WI38 (cell line): ENCODE measurements around the gene ZNF462.

Experiments used
- H3K4me3 ChIP-seq: 2 replicates; pipeline ENCODE4 v1.5.1; 2011; ENCODE audit warnings: low read depth, mild to moderate bottlenecking, control low read depth, low read length
- TF ChIP-seq, protein P1 (sequence below): IDR thresholded peaks from 2 replicates; pipeline ENCODE4 v1.5.1; 2012; ENCODE audit warnings: low read depth, mild to moderate bottlenecking, control low read depth, low read length

Gene ZNF462

DNA sequence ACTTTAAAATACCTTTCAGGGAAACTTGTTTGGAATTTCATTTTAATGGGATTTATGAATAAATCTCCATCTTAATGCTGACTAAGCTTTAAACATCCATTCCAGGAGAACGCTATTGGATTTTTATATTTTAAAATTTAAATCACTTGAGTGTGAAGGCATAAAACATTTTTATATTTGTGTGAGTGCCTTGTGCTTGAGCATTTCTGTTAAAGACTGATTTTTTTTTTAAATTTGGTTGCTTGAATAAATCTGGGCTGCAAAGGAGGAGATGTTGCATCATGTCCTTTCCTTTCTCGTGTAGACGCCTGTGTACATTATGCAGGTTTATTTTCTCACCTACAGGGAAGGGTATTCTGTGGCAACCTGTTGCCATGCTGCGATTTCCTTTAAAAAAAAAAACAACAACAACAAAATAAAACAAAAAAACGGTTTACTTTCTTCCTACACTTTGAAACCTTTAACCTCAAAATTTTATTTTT, 108.1 kb downstream of the ZNF462 start:
- no peak overlapping the region for H3K4me3 ChIP-seq
- TF ChIP-seq, protein P1, sequence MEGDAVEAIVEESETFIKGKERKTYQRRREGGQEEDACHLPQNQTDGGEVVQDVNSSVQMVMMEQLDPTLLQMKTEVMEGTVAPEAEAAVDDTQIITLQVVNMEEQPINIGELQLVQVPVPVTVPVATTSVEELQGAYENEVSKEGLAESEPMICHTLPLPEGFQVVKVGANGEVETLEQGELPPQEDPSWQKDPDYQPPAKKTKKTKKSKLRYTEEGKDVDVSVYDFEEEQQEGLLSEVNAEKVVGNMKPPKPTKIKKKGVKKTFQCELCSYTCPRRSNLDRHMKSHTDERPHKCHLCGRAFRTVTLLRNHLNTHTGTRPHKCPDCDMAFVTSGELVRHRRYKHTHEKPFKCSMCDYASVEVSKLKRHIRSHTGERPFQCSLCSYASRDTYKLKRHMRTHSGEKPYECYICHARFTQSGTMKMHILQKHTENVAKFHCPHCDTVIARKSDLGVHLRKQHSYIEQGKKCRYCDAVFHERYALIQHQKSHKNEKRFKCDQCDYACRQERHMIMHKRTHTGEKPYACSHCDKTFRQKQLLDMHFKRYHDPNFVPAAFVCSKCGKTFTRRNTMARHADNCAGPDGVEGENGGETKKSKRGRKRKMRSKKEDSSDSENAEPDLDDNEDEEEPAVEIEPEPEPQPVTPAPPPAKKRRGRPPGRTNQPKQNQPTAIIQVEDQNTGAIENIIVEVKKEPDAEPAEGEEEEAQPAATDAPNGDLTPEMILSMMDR = no peak

DNA sequence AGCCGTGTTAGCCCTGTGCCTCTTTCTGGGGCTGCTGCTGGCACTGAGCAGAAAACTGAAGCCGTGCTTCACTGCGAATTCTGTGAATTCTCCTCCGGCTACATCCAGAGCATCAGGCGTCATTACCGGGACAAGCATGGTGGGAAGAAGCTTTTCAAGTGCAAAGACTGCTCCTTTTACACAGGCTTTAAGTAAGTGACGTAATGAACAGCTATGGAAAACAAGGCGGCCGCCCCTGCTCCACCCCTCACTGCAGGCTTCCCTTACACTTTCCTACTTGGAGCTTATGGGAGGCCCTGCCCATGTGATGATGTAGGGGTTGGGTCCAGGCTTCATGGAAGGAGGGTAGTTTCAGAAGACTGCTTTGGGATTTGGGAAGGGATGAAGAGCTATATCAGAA, 109.1 kb downstream of the ZNF462 start:
- TF ChIP-seq, protein P1 = no peak
- no peak overlapping the region for H3K4me3 ChIP-seq

DNA sequence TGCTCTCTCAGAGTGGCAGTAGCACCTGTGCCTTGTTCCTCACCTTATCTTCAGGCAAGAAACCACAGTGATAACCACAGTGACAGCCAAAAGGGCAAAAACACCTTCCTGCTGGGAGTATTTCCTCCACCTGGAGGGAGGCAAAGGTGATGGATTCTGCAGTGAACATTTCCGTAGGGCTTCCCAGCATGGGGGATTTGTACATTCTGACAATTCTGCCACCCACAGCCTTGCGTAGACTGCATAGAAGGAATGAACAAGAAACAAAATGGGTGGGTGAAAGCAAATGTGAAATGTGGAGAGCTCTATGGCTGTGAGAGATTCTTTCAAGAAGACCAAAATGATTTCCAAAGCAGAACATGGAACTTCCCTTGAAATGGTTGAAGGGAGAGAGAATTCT, 111.4 kb downstream of the ZNF462 start:
- TF ChIP-seq, protein P1 = no peak
- H3K4me3 ChIP-seq = no peak overlapping the region

- H3K4me3 ChIP-seq = no peak overlapping the region
- TF ChIP-seq, protein P1 = no peak
Observed at GRCh38 chr9:106976772-106977171, 113.8 kb downstream of the ZNF462 start.

DNA sequence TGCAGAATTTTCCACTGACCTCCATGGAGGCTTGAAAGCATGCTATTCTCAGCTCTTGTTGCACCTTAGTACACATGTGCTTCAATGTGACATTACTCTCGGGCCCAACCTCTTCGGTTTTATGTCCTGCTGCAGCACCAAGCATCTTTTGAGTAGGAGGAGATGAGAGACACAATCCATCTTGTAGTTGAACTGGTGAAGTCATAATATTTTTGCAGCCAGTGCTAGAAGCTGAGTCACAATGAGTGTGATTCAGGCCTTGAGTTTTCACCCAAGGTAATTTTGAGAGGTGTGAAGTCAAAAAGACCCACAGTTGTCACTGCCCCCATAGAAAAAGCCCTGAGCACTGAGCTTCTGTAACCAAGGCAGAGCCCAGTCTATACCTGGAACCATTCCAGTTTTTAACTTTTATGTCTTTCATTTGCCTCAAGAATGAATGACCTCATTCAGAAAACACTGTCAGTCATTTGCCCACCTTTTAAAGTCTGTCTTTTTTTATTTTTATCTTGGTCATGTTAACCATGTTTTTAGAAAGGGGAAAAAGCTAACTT, 117.7 kb downstream of the ZNF462 start:
- TF ChIP-seq, protein P1 = no peak
- H3K4me3 ChIP-seq = no peak overlapping the region

GRCh38 chr9:106981396-106982287, 118.7 kb downstream of the ZNF462 start:
- H3K4me3 ChIP-seq = no peak overlapping the region
- TF ChIP-seq, protein P1 = no peak

- H3K4me3 ChIP-seq = no peak overlapping the region
- TF ChIP-seq, protein P1 = no peak
Observed at GRCh38 chr9:106982636-106983035, 119.7 kb downstream of the ZNF462 start.
